GM19035 (cell line): ENCODE data around the gene SFT2D1.
A peak's percentile ranks its signal among the peaks of the same experiment; 100 is the strongest.
"Not testable (repeated sequence)": the region's sequence is repeated elsewhere in the genome, so short reads cannot be mapped to it uniquely, and the experiment has no call there.

ENCODE experiments used
- ATAC-seq: cut with Tn5 transposase; IDR thresholded peaks from one replicate; pipeline ENCODE4 v1.9.1; 2021; ENCODE audit not compliant: unreplicated experiment

SFT2D1 gene

GRCh38 chr6:166342349-166343149, at the start of gene SFT2D1:
Gene SFT2D1, minus strand, starts transcription at chr6:166342545. Its CDS starts 64 bp downstream, at chr6:166342481.
- peak; percentile 95 for ATAC-seq

GRCh38 chr6:166389119-166389518, 46.8 kb upstream of the SFT2D1 start:
- no peak for ATAC-seq

- ATAC-seq = no peak
Observed at GRCh38 chr6:166388290-166389004, 46.1 kb upstream of the SFT2D1 start.

- ATAC-seq = no peak
Observed at GRCh38 chr6:166387642-166388289, 45.4 kb upstream of the SFT2D1 start.

- ATAC-seq = not testable (repeated sequence)
Observed at GRCh38 chr6:166387098-166387497, 44.8 kb upstream of the SFT2D1 start.

GRCh38 chr6:166386111-166386510, 43.8 kb upstream of the SFT2D1 start:
- ATAC-seq = no peak

- ATAC-seq = not testable (repeated sequence)
Observed at GRCh38 chr6:166383802-166384363, 41.5 kb upstream of the SFT2D1 start.

- peak; percentile 84 for ATAC-seq
Observed at GRCh38 chr6:166382933-166383801, 40.8 kb upstream of the SFT2D1 start, which contains the start of gene MPC1. Gene MPC1, minus strand, starts transcription at chr6:166382940. Its CDS starts 64 bp downstream, at chr6:166382876.

GRCh38 chr6:166382500-166382932, 40.2 kb upstream of the SFT2D1 start:
- ATAC-seq = peak; percentile 11

- ATAC-seq = peak; percentile 50
Observed at GRCh38 chr6:166381733-166382499, 39.6 kb upstream of the SFT2D1 start.

- ATAC-seq = no peak
Observed at GRCh38 chr6:166381381-166381732, 39.0 kb upstream of the SFT2D1 start.

GRCh38 chr6:166379800-166380199, 37.5 kb upstream of the SFT2D1 start:
- ATAC-seq = no peak

- ATAC-seq = no peak
Observed at GRCh38 chr6:166379103-166379586, 36.8 kb upstream of the SFT2D1 start.

- no peak for ATAC-seq
Observed at GRCh38 chr6:166377721-166378120, 35.4 kb upstream of the SFT2D1 start.

GRCh38 chr6:166375013-166375412, 32.7 kb upstream of the SFT2D1 start:
- ATAC-seq = no peak

- no peak for ATAC-seq
Observed at GRCh38 chr6:166370489-166370888, 28.1 kb upstream of the SFT2D1 start.

- no peak for ATAC-seq
Observed at GRCh38 chr6:166369782-166370181, 27.4 kb upstream of the SFT2D1 start.

- ATAC-seq = no peak
Observed at GRCh38 chr6:166366921-166367320, 24.6 kb upstream of the SFT2D1 start.

GRCh38 chr6:166365806-166366205, 23.5 kb upstream of the SFT2D1 start:
- no peak for ATAC-seq
